Parathyroid adenoma (tissue), 2 donors: Measurements from ENCODE around the gene ARHGAP24.

Experiments
- H2AFZ ChIP-seq: fragments of 300-600 bp; sonication (generic); one replicate; pipeline ENCODE4 v1.7.0; 2017; ENCODE audit warnings: antibody characterized with exemption, mild to moderate bottlenecking
- H3K27ac ChIP-seq: fragments of 300-600 bp; sonication (generic); one replicate; pipeline ENCODE4 v1.7.0; 2017
- H3K27me3 ChIP-seq: fragments of 300-600 bp; sonication (generic); one replicate; pipeline ENCODE4 v1.7.0; 2017; ENCODE audit warnings: low read length; ENCODE audit not compliant: control insufficient read depth, insufficient read depth
- H3K36me3 ChIP-seq: fragments of 300-600 bp; sonication (generic); one replicate; pipeline ENCODE4 v1.7.0; 2017; ENCODE audit warnings: low read length; ENCODE audit not compliant: control insufficient read depth, insufficient read depth
- H3K4me1 ChIP-seq: fragments of 300-600 bp; sonication (generic); one replicate; pipeline ENCODE4 v1.7.0; 2017; ENCODE audit warnings: control low read depth
- H3K4me2 ChIP-seq: fragments of 300-600 bp; sonication (generic); one replicate; pipeline ENCODE4 v1.7.0; 2017; ENCODE audit warnings: low read length
- H3K4me3 ChIP-seq: fragments of 300-600 bp; sonication (generic); one replicate; pipeline ENCODE4 v1.7.0; 2017; ENCODE audit warnings: low read depth, low read length
- H3K79me2 ChIP-seq: fragments of 300-600 bp; sonication (generic); one replicate; pipeline ENCODE4 v1.7.0; 2017; ENCODE audit warnings: control low read depth
- H3K9ac ChIP-seq: fragments of 300-600 bp; sonication (generic); one replicate; pipeline ENCODE4 v1.7.0; 2017; ENCODE audit warnings: mild to moderate bottlenecking
- H3K9me3 ChIP-seq: fragments of 300-600 bp; sonication (generic); one replicate; pipeline ENCODE4 v1.7.0; 2017; ENCODE audit warnings: low read length; ENCODE audit not compliant: control insufficient read depth
- TF ChIP-seq, protein P1 (sequence below): fragments of 300-600 bp; sonication (generic); IDR thresholded peaks from one replicate; pipeline ENCODE4 v1.7.0; 2017; ENCODE audit warnings: antibody characterized with exemption, mild to moderate bottlenecking
- donor health status: primary hyperparathyroidism.

The ARHGAP24 gene

DNA sequence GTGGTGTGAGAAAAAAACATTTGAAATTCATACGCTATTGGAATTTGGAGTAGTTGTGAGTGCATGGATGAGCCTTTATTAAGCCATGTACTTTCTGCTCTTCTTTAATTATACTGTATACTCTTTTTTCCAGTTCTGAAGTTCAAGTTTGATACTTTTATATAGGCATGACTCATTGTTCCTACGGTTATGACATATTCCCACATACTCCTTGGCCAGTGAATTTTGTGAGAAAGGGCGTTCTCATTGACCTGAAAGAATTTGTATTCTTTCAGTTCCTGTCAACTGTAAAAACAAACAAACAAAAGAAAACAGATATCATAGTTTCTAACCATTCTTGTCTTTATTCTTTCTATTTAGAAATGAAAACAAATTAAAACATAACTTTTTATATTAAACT is 477.6 kb downstream of the ARHGAP24 start:
- Histone ChIP-seq H3K27ac (no peak overlapping the region), H3K36me3 (no peaks in the 10 kb centered on the region), H3K79me2 (no peaks in the 10 kb centered on the region), H3K9ac (no peak overlapping the region), H3K9me3 (no peaks in the 10 kb centered on the region), H3K4me2 (no peak overlapping the region), H2AFZ (no peak overlapping the region), H3K4me3 (no peak overlapping the region), H3K4me1 (peaks cover 4% of the 10 kb centered on the region), H3K27me3 (no peaks in the 10 kb centered on the region)
- TF ChIP-seq, protein P1, sequence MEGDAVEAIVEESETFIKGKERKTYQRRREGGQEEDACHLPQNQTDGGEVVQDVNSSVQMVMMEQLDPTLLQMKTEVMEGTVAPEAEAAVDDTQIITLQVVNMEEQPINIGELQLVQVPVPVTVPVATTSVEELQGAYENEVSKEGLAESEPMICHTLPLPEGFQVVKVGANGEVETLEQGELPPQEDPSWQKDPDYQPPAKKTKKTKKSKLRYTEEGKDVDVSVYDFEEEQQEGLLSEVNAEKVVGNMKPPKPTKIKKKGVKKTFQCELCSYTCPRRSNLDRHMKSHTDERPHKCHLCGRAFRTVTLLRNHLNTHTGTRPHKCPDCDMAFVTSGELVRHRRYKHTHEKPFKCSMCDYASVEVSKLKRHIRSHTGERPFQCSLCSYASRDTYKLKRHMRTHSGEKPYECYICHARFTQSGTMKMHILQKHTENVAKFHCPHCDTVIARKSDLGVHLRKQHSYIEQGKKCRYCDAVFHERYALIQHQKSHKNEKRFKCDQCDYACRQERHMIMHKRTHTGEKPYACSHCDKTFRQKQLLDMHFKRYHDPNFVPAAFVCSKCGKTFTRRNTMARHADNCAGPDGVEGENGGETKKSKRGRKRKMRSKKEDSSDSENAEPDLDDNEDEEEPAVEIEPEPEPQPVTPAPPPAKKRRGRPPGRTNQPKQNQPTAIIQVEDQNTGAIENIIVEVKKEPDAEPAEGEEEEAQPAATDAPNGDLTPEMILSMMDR: no peak

DNA sequence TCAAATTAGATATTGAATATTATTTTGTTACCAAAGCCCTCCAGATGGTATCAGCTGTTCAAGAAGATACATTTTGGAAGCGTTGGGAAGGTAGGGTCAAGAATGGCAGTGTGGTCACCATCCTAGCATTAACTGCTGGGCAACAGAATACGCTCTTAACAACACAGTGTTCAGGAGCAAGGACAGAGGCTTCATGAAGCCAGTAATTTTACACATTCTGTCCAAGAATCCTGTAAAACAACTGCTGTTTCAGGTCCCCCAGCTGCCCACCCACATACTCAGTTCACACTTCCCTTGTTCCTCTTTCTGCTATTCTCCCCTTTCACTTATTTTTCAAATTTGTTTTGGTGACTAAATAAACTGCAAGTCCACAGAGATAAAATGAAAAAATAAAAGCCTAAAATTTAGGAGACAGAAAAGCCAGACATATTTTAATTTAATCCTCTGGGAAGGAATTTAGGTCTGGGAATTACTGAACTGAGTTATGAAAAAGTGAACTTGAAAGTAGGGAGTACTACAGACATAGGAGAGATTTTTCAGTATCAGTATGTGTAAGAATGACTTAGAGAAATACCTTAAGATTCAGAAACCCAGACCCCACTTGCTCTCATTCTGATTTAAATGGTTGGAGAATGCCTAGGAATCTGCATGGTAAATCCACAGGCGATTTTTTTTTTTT is 478.2 kb downstream of the ARHGAP24 start:
- Histone ChIP-seq H3K9me3 (no peaks in the 10 kb centered on the region), H3K79me2 (no peaks in the 10 kb centered on the region), H3K4me3 (no peak overlapping the region), H3K27ac (no peak overlapping the region), H2AFZ (no peak overlapping the region), H3K4me1 (peaks cover 4% of the 10 kb centered on the region), H3K4me2 (no peak overlapping the region), H3K9ac (no peak overlapping the region), H3K27me3 (no peaks in the 10 kb centered on the region), H3K36me3 (no peaks in the 10 kb centered on the region)
- TF ChIP-seq, protein P1: no peak

DNA sequence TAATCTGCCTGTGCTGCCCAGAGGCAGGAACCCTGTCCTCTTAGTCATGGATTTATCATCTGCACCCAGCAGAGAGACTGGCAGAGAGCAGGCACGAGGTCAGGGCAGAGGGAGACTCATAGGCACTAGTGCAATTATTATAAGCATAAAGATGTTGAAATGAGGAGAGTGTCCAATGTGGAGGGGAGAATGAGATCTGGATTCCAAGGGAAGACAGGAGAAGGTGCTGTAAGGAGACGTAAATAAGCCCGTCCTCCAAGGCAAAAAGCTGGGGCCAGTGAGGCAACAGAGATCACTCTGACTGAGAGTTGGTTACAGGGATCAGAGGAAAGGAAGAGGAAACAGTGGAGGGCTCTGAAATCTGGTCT is 478.7 kb downstream of the ARHGAP24 start:
- H3K4me1 ChIP-seq: peaks cover 4% of the 10 kb centered on the region
- H3K79me2 ChIP-seq: no peaks in the 10 kb centered on the region
- H3K4me2 ChIP-seq: no peak overlapping the region
- H3K4me3 ChIP-seq: no peak overlapping the region
- TF ChIP-seq, protein P1: no peak
- no peaks in the 10 kb centered on the region for H3K36me3 ChIP-seq
- H3K27ac ChIP-seq: no peak overlapping the region
- no peaks in the 10 kb centered on the region for H3K9me3 ChIP-seq
- H2AFZ ChIP-seq: peak overlapping the region; percentile 61
- no peak overlapping the region for H3K9ac ChIP-seq
- H3K27me3 ChIP-seq: no peaks in the 10 kb centered on the region

DNA sequence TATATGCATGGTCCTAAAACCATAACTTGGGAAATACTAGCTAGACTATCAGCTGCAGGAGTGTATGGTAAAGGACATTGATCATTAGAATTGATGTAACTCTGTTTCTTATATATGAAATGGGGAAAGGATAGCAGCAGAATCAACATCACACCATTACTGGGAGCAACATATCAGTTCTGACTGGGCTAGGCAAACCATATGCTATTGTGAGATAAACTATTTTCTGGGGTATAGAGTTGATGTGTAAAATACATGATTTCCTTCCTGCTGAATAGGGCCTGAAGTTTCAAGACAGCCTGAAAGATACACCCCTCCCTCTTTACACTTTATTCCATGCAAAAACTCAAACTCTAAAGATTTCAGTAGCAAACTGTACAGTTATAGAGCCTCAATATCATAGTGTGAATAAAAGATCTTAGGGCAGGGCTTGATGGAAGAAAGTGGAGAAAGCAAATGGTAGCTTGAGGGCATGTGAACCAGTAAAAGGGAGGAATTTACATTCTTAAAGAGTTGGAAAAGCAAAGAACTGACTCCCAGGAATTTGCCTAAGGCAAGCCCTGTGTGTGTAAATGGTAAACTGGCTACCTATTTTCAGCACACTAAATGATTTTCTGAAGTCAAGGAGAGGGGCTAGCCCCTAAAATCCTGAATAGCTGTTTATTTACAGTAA is 480.8 kb downstream of the ARHGAP24 start:
- Histone ChIP-seq H3K4me2 (no peak overlapping the region), H3K27ac (no peak overlapping the region), H3K79me2 (no peaks in the 10 kb centered on the region), H3K9me3 (no peaks in the 10 kb centered on the region), H3K9ac (no peak overlapping the region), H3K4me3 (no peak overlapping the region), H3K4me1 (peaks cover 4% of the 10 kb centered on the region), H3K27me3 (no peaks in the 10 kb centered on the region), H2AFZ (no peak overlapping the region), H3K36me3 (no peaks in the 10 kb centered on the region)
- TF ChIP-seq, protein P1: no peak
